ENCODE measurements around the gene NOXO1. TPM values are rescaled to one million over a fixed set of nuclear protein-coding genes. Genes with fewer than 3 reads are reported as not detected.

NOXO1 gene
- polyA plus RNA-seq, 1 donor from 2014 or later = 8.5 TPM

- no peak overlapping the region for H2AFZ ChIP-seq (ENCODE audit: low read depth, low read length)
- no peak overlapping the region for H3K27ac ChIP-seq (ENCODE audit: low read length)
- no peaks in the 10 kb centered on the region for H3K36me3 ChIP-seq (ENCODE audit: insufficient read depth, low read length)
- H3K27me3 ChIP-seq (ENCODE audit: insufficient read depth, low read depth, low read length) = no peaks in the 10 kb centered on the region
- no peak overlapping the region for H3K4me3 ChIP-seq (ENCODE audit: low read length)
- H3K9me3 ChIP-seq (ENCODE audit: low read length) = no peaks in the 10 kb centered on the region
- H3K79me2 ChIP-seq (replicated peaks; ENCODE audit: insufficient read depth, low read length) = no peaks in the 10 kb centered on the region
- H3K9ac ChIP-seq (ENCODE audit: low read length) = no peak overlapping the region
- H3K9me2 ChIP-seq (ENCODE audit: insufficient read depth, low read length) = no peaks in the 10 kb centered on the region
- TF ChIP-seq CTCF (IDR thresholded peaks at IDR 0.05; ENCODE audit: poor library complexity, severe bottlenecking) = no peak
- TF ChIP-seq REST (IDR thresholded peaks at IDR 0.05; ENCODE audit: borderline replicate concordance) = no peak
- no peak for TF ChIP-seq RAD21 (conservative IDR thresholded peaks at IDR 0.05)
- no peak for TF ChIP-seq POLR2AphosphoS5 (IDR thresholded peaks at IDR 0.05)
- TF ChIP-seq EP300 (conservative IDR thresholded peaks at IDR 0.05; ENCODE audit: poor library complexity, severe bottlenecking) = no peak
- TF ChIP-seq SMC3 (conservative IDR thresholded peaks at IDR 0.05; ENCODE audit: poor library complexity) = no peak
- TF ChIP-seq EZH2 (IDR thresholded peaks at IDR 0.05; ENCODE audit: borderline replicate concordance, insufficient read depth, low read length, poor library complexity, severe bottlenecking) = no peak
- no peak for TF ChIP-seq TAF1 (IDR thresholded peaks at IDR 0.05; ENCODE audit: low read depth)
- TF ChIP-seq MXI1 (conservative IDR thresholded peaks at IDR 0.05; ENCODE audit: poor library complexity, severe bottlenecking) = no peak
- no peaks in the 10 kb centered on the region for H4K20me1 ChIP-seq (ENCODE audit: insufficient read depth)
- no peaks in the 10 kb centered on the region for H3F3A ChIP-seq (ENCODE audit: insufficient read depth, low read length, poor library complexity, severe bottlenecking)
- no peak overlapping the region for H3K4me2 ChIP-seq (ENCODE audit: low read length)
These were observed 35.5 kb downstream of the NOXO1 start for GRCh38 chr16:1945559-1946391.

- Histone ChIP-seq H3K27ac (ENCODE audit: low read length) (no peak overlapping the region), H3F3A (ENCODE audit: insufficient read depth, low read length, poor library complexity, severe bottlenecking) (no peaks in the 10 kb centered on the region), H2AFZ (ENCODE audit: low read depth, low read length) (no peak overlapping the region), H3K9me2 (ENCODE audit: insufficient read depth, low read length) (no peaks in the 10 kb centered on the region), H3K9me3 (ENCODE audit: low read length) (no peaks in the 10 kb centered on the region), H3K79me2 (replicated peaks; ENCODE audit: insufficient read depth, low read length) (no peaks in the 10 kb centered on the region), H3K9ac (ENCODE audit: low read length) (no peak overlapping the region), H3K4me3 (ENCODE audit: low read length) (no peak overlapping the region), H4K20me1 (ENCODE audit: insufficient read depth) (no peaks in the 10 kb centered on the region), H3K4me2 (ENCODE audit: low read length) (no peak overlapping the region), H3K36me3 (ENCODE audit: insufficient read depth, low read length) (no peaks in the 10 kb centered on the region), H3K27me3 (ENCODE audit: insufficient read depth, low read depth, low read length) (no peaks in the 10 kb centered on the region)
- no peak for TF ChIP-seq EP300 (conservative IDR thresholded peaks at IDR 0.05; ENCODE audit: poor library complexity, severe bottlenecking)
These were observed 36.6 kb downstream of the NOXO1 start for GRCh38 chr16:1944612-1945199.

Measured in neural cell (in vitro differentiated cells).